GM12865 (cell line): ENCODE measurements around the gene HRH2.

Experiments used
- DNase-seq: peaks from one replicate; pipeline ENCODE4 v3.0.0; 2010; ENCODE audit warnings: low read depth
- H3K4me3 ChIP-seq: 2 replicates; pipeline ENCODE4 v1.5.1; 2011; ENCODE audit warnings: mild to moderate bottlenecking, low read depth, low read length, control low read depth
- CTCF ChIP-seq: IDR thresholded peaks from 2 replicates; pipeline ENCODE4 v1.5.1; 2011; ENCODE audit warnings: low read length, control low read depth, low read depth, inconsistent platforms; ENCODE audit not compliant: insufficient read depth; ENCODE audit errors: missing control alignments

HRH2 gene

GRCh38 chr5:175680463-175680862, 22.6 kb downstream of the HRH2 start:
- DNase-seq, result no peak
- TF ChIP-seq CTCF, result no peak
- no peak overlapping the region for H3K4me3 ChIP-seq

GRCh38 chr5:175681045-175681967, 23.4 kb downstream of the HRH2 start:
- TF ChIP-seq CTCF, result no peak
- no peak overlapping the region for H3K4me3 ChIP-seq
- no peak for DNase-seq

- no peak for TF ChIP-seq CTCF
- DNase-seq, result no peak
- H3K4me3 ChIP-seq, result no peak overlapping the region
Measured at GRCh38 chr5:175681968-175682340, 24.1 kb downstream of the HRH2 start.

- DNase-seq, result no peak
- no peak overlapping the region for H3K4me3 ChIP-seq
- TF ChIP-seq CTCF, result no peak
Measured at GRCh38 chr5:175682664-175683063, 24.8 kb downstream of the HRH2 start.

- TF ChIP-seq CTCF, result no peak
- no peak overlapping the region for H3K4me3 ChIP-seq
- DNase-seq, result no peak
Measured at GRCh38 chr5:175683231-175683630, 25.4 kb downstream of the HRH2 start.

DNA sequence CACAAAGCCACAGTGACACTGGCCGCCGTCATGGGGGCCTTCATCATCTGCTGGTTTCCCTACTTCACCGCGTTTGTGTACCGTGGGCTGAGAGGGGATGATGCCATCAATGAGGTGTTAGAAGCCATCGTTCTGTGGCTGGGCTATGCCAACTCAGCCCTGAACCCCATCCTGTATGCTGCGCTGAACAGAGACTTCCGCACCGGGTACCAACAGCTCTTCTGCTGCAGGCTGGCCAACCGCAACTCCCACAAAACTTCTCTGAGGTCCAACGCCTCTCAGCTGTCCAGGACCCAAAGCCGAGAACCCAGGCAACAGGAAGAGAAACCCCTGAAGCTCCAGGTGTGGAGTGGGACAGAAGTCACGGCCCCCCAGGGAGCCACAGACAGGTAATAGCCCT, 26.1 kb downstream of the HRH2 start:
- TF ChIP-seq CTCF, result no peak
- H3K4me3 ChIP-seq, result no peak overlapping the region
- no peak for DNase-seq

DNA sequence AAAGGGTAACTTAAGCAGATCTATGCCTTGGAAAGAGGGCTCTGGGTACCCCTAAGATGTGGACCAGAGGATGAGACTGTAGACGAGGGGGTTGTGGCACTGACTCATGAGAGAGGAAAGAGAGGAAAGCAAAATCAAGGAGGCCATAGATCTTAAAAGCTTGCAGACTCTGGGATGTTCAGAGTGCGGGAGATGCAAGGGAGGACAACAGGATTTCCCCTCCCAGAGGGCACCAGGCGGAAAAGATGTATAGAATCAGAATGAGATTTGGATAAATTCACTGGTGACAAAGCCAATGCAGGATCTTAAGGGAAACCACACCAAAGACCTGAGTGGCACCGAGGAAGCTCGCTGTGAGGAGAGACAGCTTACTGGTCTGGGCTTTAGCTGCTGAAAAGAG, 27.1 kb downstream of the HRH2 start:
- DNase-seq, result no peak
- H3K4me3 ChIP-seq, result no peak overlapping the region
- TF ChIP-seq CTCF, result no peak
